ENCODE data around the gene FOXRED1. TPM values are rescaled to one million over a fixed set of nuclear protein-coding genes. Genes with fewer than 3 reads are reported as not detected.

The FOXRED1 gene
- total RNA-seq, 1 donor from 2014 or later = 34.4 TPM

- Mint-ChIP-seq H3K27ac (ENCODE audit: unreplicated experiment) (peak overlapping the region; percentile 51), H3K36me3 (ENCODE audit: unreplicated experiment) (peaks cover 6% of the 10 kb centered on the region)
Measured at GRCh38 chr11:126310200-126310991, 41.4 kb downstream of the FOXRED1 start.

DNA sequence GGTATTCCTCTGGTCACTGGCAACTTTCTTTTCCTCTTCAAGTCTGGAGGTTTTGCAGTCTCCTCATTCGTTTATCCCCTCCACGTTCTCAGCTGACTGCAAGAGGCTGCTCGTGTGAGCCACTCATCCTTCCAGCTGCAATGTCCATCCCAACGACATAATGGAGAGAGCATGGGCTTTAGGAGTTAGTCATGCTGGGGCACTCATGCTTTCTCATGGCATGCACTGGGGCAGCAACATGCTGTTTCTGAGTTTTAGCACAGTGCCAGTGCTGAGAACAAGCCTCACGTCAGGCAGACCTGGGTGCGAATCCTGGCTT, 42.0 kb downstream of the FOXRED1 start:
- no peak overlapping the region for H3K27ac Mint-ChIP-seq (ENCODE audit: unreplicated experiment)
- TF ChIP-seq, protein P1, sequence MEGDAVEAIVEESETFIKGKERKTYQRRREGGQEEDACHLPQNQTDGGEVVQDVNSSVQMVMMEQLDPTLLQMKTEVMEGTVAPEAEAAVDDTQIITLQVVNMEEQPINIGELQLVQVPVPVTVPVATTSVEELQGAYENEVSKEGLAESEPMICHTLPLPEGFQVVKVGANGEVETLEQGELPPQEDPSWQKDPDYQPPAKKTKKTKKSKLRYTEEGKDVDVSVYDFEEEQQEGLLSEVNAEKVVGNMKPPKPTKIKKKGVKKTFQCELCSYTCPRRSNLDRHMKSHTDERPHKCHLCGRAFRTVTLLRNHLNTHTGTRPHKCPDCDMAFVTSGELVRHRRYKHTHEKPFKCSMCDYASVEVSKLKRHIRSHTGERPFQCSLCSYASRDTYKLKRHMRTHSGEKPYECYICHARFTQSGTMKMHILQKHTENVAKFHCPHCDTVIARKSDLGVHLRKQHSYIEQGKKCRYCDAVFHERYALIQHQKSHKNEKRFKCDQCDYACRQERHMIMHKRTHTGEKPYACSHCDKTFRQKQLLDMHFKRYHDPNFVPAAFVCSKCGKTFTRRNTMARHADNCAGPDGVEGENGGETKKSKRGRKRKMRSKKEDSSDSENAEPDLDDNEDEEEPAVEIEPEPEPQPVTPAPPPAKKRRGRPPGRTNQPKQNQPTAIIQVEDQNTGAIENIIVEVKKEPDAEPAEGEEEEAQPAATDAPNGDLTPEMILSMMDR (IDR thresholded peaks at IDR 0.05) = no peak
- H3K36me3 Mint-ChIP-seq (ENCODE audit: unreplicated experiment) = peaks cover 8% of the 10 kb centered on the region
- no peaks in the 10 kb centered on the region for H3K9me3 Mint-ChIP-seq (ENCODE audit: unreplicated experiment)
- H3K4me3 Mint-ChIP-seq (ENCODE audit: unreplicated experiment) = no peak overlapping the region
- H3K4me1 Mint-ChIP-seq (ENCODE audit: unreplicated experiment) = peaks cover 46% of the 10 kb centered on the region
- DNase-seq (ENCODE audit: extremely low spot score, unreplicated experiment) = no peak
- no peaks in the 10 kb centered on the region for H3K27me3 Mint-ChIP-seq (ENCODE audit: unreplicated experiment)

More at GRCh38 chr11:126310200-126310991, 41.4 kb downstream of the FOXRED1 start:
- peak; percentile 91 for DNase-seq (ENCODE audit: extremely low spot score, unreplicated experiment)
- H3K9me3 Mint-ChIP-seq (ENCODE audit: unreplicated experiment) = no peaks in the 10 kb centered on the region
- peaks cover 49% of the 10 kb centered on the region for H3K4me1 Mint-ChIP-seq (ENCODE audit: unreplicated experiment)
- no peak overlapping the region for H3K4me3 Mint-ChIP-seq (ENCODE audit: unreplicated experiment)
- TF ChIP-seq, protein P1 (IDR thresholded peaks at IDR 0.05) = peak; percentile 92
- H3K27me3 Mint-ChIP-seq (ENCODE audit: unreplicated experiment) = no peaks in the 10 kb centered on the region

DNA sequence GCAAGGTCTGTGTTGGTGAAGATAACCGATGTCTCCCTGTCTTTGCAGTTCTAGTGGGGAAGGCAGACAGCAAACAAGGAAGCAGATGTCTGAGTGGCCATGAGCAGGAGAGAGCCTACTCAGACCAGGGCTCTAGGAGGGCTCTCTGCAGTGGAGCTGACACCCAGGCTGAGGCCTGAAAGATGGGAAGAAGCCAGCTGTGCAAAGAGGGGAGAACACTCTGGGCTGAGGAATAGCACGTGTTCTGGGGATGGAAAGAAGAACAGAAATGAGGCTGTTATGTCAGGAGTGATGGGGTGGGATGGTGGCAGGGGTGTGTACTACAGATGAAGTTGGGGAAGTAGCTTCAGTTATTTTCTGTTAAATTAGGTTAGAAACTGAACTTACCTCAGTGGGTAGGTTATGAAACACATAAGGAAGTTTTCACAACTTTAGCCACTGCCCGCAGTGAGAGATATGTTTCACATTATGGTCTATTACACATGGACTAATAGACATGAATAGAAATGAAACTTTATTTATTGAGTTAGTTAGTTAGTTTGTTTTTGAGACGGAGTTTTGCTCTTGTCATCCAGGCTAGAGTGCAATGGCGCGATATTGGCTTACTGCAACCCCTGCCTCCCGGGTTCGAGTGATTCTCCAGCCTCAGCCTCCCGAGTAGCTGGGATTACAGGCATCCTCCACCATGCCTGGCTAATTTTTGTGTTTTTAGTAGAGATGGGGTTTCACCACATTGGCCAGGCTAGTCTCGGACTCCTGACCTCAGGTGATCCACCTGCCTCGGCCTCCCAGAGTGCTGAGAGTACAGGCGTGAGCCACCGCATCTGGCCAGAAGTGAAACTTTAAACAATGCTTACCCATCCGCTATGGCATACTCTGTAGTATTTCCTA, 42.7 kb downstream of the FOXRED1 start:
- Mint-ChIP-seq H3K27me3 (ENCODE audit: unreplicated experiment) (no peaks in the 10 kb centered on the region), H3K4me1 (ENCODE audit: unreplicated experiment) (peaks cover 46% of the 10 kb centered on the region), H3K27ac (ENCODE audit: unreplicated experiment) (no peak overlapping the region), H3K9me3 (ENCODE audit: unreplicated experiment) (no peaks in the 10 kb centered on the region), H3K4me3 (ENCODE audit: unreplicated experiment) (no peak overlapping the region), H3K36me3 (ENCODE audit: unreplicated experiment) (peaks cover 14% of the 10 kb centered on the region)
- TF ChIP-seq, protein P1 (IDR thresholded peaks at IDR 0.05) = no peak
- no peak for DNase-seq (ENCODE audit: extremely low spot score, unreplicated experiment)

- Mint-ChIP-seq H3K36me3 (ENCODE audit: unreplicated experiment) (peaks cover 14% of the 10 kb centered on the region), H3K27ac (ENCODE audit: unreplicated experiment) (no peak overlapping the region), H3K9me3 (ENCODE audit: unreplicated experiment) (no peaks in the 10 kb centered on the region), H3K4me3 (ENCODE audit: unreplicated experiment) (no peak overlapping the region), H3K4me1 (ENCODE audit: unreplicated experiment) (peaks cover 48% of the 10 kb centered on the region), H3K27me3 (ENCODE audit: unreplicated experiment) (no peaks in the 10 kb centered on the region)
- DNase-seq (ENCODE audit: extremely low spot score, unreplicated experiment) = no peak
- TF ChIP-seq, protein P1 (IDR thresholded peaks at IDR 0.05) = no peak
Measured at GRCh38 chr11:126312961-126313360, 44.0 kb downstream of the FOXRED1 start.

DNA sequence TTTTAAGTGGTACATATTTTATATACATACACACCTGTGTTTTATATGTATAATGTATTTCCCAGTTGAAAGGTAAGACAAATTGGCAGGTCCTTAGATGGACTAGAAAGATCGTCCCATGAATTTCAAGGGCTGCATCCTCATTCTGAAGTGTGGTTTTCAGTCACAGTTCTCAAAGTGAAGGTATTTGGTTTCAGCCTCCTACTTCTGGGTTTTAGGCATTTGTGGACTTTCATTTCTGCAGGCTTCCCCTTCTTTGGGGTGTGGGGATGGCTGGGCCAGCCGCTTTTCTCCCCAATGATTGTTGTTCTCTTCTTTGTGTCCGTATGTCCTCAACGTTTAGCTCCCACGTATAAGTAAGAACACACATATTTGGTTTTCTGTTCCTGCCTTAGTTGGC, 44.9 kb downstream of the FOXRED1 start:
- Mint-ChIP-seq H3K27me3 (ENCODE audit: unreplicated experiment) (no peaks in the 10 kb centered on the region), H3K4me3 (ENCODE audit: unreplicated experiment) (no peak overlapping the region), H3K9me3 (ENCODE audit: unreplicated experiment) (no peaks in the 10 kb centered on the region), H3K27ac (ENCODE audit: unreplicated experiment) (no peak overlapping the region), H3K36me3 (ENCODE audit: unreplicated experiment) (peaks cover 14% of the 10 kb centered on the region), H3K4me1 (ENCODE audit: unreplicated experiment) (peaks cover 49% of the 10 kb centered on the region)
- TF ChIP-seq, protein P1 (IDR thresholded peaks at IDR 0.05) = no peak
- no peak for DNase-seq (ENCODE audit: extremely low spot score, unreplicated experiment)

Measured in osteocyte (in vitro differentiated cells).